GM12878 (cell line): Measurements from ENCODE around the gene DOK1. TPM values are rescaled to one million over a fixed set of nuclear protein-coding genes. Genes with fewer than 3 reads are reported as not detected.

ENCODE experiments used
- ASH2L ChIP-seq: fragments of 300-600, 200-600 bp; sonication (generic); IDR thresholded peaks from 2 replicates; pipeline ENCODE4 v1.6.1; 2017; ENCODE audit warnings: low read depth, mild to moderate bottlenecking, borderline replicate concordance
- BACH1 ChIP-seq: fragments of 450-650 bp; IDR thresholded peaks from 2 replicates; pipeline ENCODE4 v1.6.1; 2017; ENCODE audit warnings: mild to moderate bottlenecking, borderline replicate concordance
- CTCF ChIP-seq, 3 experiments: IDR thresholded peaks in 2 of 3; conservative IDR thresholded peaks in 1 of 3; 2 replicates each; pipeline ENCODE4 v1.5.1; 2011; ENCODE audit warnings: low read depth in 3 of 3, low read length in 3 of 3, mild to moderate bottlenecking in 3 of 3, control low read depth in 2 of 3, moderate library complexity in 2 of 3, inconsistent platforms in 1 of 3, mixed read lengths in 1 of 3; ENCODE audit not compliant: control insufficient read depth in 2 of 3, insufficient read depth in 1 of 3; ENCODE audit errors: extremely low read depth in 1 of 3
- EED ChIP-seq: sonication (generic); IDR thresholded peaks from 2 replicates; pipeline ENCODE4 v1.6.1; 2016; ENCODE audit warnings: antibody characterized with exemption, low read depth
- EGR1 ChIP-seq, 2 experiments: IDR thresholded peaks; 1 replicate in 1 of 2; 2 replicates in 1 of 2; pipeline ENCODE4 v1.6.1; 2011 to 2012; ENCODE audit warnings: low read depth in 2 of 2, low read length in 2 of 2, borderline replicate concordance in 1 of 2, mild to moderate bottlenecking in 1 of 2, moderate library complexity in 1 of 2
- FOS ChIP-seq: IDR thresholded peaks from 3 replicates; pipeline ENCODE4 v1.6.1; 2011; ENCODE audit warnings: borderline replicate concordance; ENCODE audit not compliant: insufficient read length; ENCODE audit errors: extremely low read depth
- IKZF2 ChIP-seq, 2 experiments: fragments of 450-650 bp; IDR thresholded peaks; 2 replicates each; pipeline ENCODE4 v1.6.1; 2017; ENCODE audit warnings: mild to moderate bottlenecking in 2 of 2, moderate library complexity in 2 of 2
- MYB ChIP-seq: fragments of 150-350 bp; IDR thresholded peaks from 2 replicates; pipeline ENCODE4 v1.6.1; 2014; ENCODE audit warnings: mild to moderate bottlenecking, low read depth, low read length, borderline replicate concordance
- POLR2A ChIP-seq: IDR thresholded peaks from 2 replicates; pipeline ENCODE4 v1.6.1; 2011; ENCODE audit warnings: low read depth, mild to moderate bottlenecking, low read length
- RAD21 ChIP-seq: IDR thresholded peaks from 2 replicates; pipeline ENCODE4 v1.6.1; 2011; ENCODE audit warnings: mild to moderate bottlenecking, low read depth, low read length, moderate library complexity; ENCODE audit not compliant: insufficient read depth
- SUPT20H ChIP-seq: IDR thresholded peaks from 2 replicates; pipeline ENCODE4 v1.6.1; 2011; ENCODE audit warnings: low read depth, mild to moderate bottlenecking, low read length, moderate library complexity, borderline replicate concordance; ENCODE audit not compliant: control insufficient read depth
- TARDBP ChIP-seq: IDR thresholded peaks from 2 replicates; pipeline ENCODE4 v1.6.1; 2016; ENCODE audit warnings: borderline replicate concordance
- YY1 ChIP-seq: IDR thresholded peaks from 2 replicates; pipeline ENCODE4 v1.6.1; 2011; ENCODE audit warnings: low read depth, mild to moderate bottlenecking, low read length
- ZBTB40 ChIP-seq: fragments of 450-650 bp; IDR thresholded peaks from 2 replicates; pipeline ENCODE4 v1.6.1; 2016; ENCODE audit warnings: mild to moderate bottlenecking, moderate library complexity, borderline replicate concordance
- ZNF384 ChIP-seq: IDR thresholded peaks from 2 replicates; pipeline ENCODE4 v1.6.1; 2012; ENCODE audit warnings: low read depth, mild to moderate bottlenecking, low read length, improper control_type of control experiment, borderline replicate concordance
- polyA plus RNA-seq, 11 experiments: library from polyadenylated mRNA; depleted of rRNA in 4 of 11; unstranded in 6 of 11; stranded (reverse) in 5 of 11; fragments of >200 nt; fragmentation: Nextera tagmentation in 4 of 11; fragmentation: Illumina TruSeq in 1 of 11; extraction: Ambion mirVana in 4 of 11; extraction: Trizol in 1 of 11; gene quantifications; 1 replicate in 1 of 11; 2 replicates in 10 of 11; pipeline versions ENCODE4 v1.2.1 to v1.2.3, GENCODE V29; 2011 to 2016; ENCODE audit warnings: inconsistent platforms in 2 of 11, missing spikeins in 2 of 11, low read depth in 1 of 11
- total RNA-seq, 4 experiments: library from RNA; depleted of rRNA in 3 of 4; stranded (reverse); fragments of >200 nt in 3 of 4; fragmentation: Illumina TruSeq in 1 of 4; extraction: Trizol in 1 of 4; gene quantifications; 2 replicates each; pipeline versions ENCODE4 v1.2.1 to v1.2.3, GENCODE V29; 2013 to 2021
- TF ChIP-seq, protein P1 (sequence below): IDR thresholded peaks from 2 replicates; pipeline ENCODE4 v1.6.1; 2012; ENCODE audit warnings: low read length, inconsistent platforms
- TF ChIP-seq, protein P2 (sequence below): fragments of 450-650 bp; IDR thresholded peaks from 2 replicates; pipeline ENCODE4 v1.6.1; 2017; ENCODE audit warnings: low read depth, mild to moderate bottlenecking, moderate library complexity
- TF ChIP-seq, protein P3 (sequence below): IDR thresholded peaks from 2 replicates; pipeline ENCODE4 v1.6.1; 2012; ENCODE audit warnings: low read depth, low read length, improper control_type of control experiment

The DOK1 gene
- total and polyA plus RNA-seq, 10 of the 15 experiments (the other 5 are each of a cell fraction or from before 2014, with no cell fraction given): 1.4 to 104 (median 59.7) TPM

DNA sequence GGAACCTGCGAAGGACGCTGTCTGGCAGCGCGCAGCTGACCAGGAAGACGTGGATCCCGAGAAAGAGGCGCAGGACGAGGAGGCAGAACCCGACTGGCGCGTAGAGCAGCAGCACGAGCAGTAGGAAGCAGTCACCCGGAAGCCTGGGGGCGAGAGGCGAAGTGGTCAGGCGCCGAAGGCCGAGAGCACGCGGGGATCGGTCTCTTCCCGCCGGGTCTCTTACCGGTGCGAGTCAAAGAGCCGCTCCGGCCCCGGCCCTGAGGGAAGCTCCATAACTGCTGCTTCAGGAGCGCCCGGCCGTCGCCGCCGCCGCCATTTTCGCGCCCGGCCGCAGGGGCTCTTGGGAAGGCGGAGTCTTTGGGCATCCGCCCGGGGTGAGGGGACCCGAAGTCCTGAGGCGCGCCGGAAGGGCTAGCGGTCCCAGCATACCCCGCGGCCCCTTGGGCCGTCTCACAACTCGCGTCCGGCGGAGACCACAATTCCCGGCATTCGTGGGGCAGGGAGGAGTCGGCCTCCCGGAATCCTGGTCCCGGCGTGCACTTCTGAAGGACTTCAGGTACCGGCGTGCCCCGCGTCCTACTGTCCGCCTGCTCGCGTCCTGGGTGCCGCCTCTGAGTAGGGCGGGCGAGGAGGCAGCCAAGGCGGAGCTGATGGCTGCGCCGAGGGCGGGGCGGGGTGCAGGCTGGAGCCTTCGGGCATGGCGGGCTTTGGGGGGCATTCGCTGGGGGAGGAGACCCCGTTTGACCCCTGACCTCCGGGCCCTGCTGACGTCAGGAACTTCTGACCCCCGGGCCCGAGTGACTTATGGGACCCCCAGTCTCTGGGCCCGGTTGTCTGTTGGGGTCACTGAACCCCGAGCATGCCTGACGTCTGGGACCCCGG lies 24.9 kb upstream of the DOK1 start, which contains the start of the genes AUP1 and HTRA2 (continued):
- peak; percentile 89 for TF ChIP-seq ZBTB40
- no peak for TF ChIP-seq RAD21
- TF ChIP-seq CTCF (IDR thresholded peaks at IDR 0.05 in 2 of 3, conservative IDR thresholded peaks at IDR 0.05 in 1 of 3; ENCODE audit: control insufficient read depth in 2 of 3, extremely low read depth in 1 of 3, insufficient read depth in 1 of 3, low read depth in 3 of 3, low read length in 3 of 3): no peak
- TF ChIP-seq MYB: no peak
- TF ChIP-seq EGR1 (IDR thresholded peaks at IDR 0.05; ENCODE audit: borderline replicate concordance in 1 of 2, low read depth in 2 of 2, low read length in 2 of 2): no peak; a peak in 1 of 3 replicates
- TF ChIP-seq POLR2A: peak; percentile 84
- no peak for TF ChIP-seq ZNF384
- TF ChIP-seq FOS: no peak
- TF ChIP-seq, protein P1, sequence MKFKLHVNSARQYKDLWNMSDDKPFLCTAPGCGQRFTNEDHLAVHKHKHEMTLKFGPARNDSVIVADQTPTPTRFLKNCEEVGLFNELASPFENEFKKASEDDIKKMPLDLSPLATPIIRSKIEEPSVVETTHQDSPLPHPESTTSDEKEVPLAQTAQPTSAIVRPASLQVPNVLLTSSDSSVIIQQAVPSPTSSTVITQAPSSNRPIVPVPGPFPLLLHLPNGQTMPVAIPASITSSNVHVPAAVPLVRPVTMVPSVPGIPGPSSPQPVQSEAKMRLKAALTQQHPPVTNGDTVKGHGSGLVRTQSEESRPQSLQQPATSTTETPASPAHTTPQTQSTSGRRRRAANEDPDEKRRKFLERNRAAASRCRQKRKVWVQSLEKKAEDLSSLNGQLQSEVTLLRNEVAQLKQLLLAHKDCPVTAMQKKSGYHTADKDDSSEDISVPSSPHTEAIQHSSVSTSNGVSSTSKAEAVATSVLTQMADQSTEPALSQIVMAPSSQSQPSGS: no peak
- no peak for TF ChIP-seq TARDBP
- TF ChIP-seq, protein P2, sequence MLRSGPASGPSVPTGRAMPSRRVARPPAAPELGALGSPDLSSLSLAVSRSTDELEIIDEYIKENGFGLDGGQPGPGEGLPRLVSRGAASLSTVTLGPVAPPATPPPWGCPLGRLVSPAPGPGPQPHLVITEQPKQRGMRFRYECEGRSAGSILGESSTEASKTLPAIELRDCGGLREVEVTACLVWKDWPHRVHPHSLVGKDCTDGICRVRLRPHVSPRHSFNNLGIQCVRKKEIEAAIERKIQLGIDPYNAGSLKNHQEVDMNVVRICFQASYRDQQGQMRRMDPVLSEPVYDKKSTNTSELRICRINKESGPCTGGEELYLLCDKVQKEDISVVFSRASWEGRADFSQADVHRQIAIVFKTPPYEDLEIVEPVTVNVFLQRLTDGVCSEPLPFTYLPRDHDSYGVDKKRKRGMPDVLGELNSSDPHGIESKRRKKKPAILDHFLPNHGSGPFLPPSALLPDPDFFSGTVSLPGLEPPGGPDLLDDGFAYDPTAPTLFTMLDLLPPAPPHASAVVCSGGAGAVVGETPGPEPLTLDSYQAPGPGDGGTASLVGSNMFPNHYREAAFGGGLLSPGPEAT: peak; percentile 96
- peak; percentile 67 to 75; a peak in 3 of 4 replicates for TF ChIP-seq IKZF2 (IDR thresholded peaks at IDR 0.05)
- no peak; the same call in 1 of the 2 replicates for TF ChIP-seq ASH2L
- TF ChIP-seq BACH1: peak; percentile 79
- no peak for TF ChIP-seq SUPT20H
- peak; percentile 67; the same call in 1 of the 2 replicates for TF ChIP-seq EED
- peak; percentile 98 for TF ChIP-seq YY1
- TF ChIP-seq, protein P3, sequence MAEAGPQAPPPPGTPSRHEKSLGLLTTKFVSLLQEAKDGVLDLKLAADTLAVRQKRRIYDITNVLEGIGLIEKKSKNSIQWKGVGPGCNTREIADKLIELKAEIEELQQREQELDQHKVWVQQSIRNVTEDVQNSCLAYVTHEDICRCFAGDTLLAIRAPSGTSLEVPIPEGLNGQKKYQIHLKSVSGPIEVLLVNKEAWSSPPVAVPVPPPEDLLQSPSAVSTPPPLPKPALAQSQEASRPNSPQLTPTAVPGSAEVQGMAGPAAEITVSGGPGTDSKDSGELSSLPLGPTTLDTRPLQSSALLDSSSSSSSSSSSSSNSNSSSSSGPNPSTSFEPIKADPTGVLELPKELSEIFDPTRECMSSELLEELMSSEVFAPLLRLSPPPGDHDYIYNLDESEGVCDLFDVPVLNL: no peak; the same call in 1 of the 2 replicates
